T-helper 22 cell (primary cell): ENCODE measurements around the gene SEMA4D.

Experiments used
- DNase-seq: peaks from one replicate; pipeline ENCODE4 v3.0.0-alpha.2; 2020; ENCODE audit warnings: low read depth

Gene SEMA4D

GRCh38 chr9:89444274-89444673, 53.6 kb downstream of the SEMA4D start:
- peak; percentile 51 for DNase-seq

- DNase-seq = no peak
Observed at GRCh38 chr9:89442981-89443814, 54.7 kb downstream of the SEMA4D start.

GRCh38 chr9:89442501-89442978, 55.4 kb downstream of the SEMA4D start:
- no peak for DNase-seq

- no peak for DNase-seq
Observed at GRCh38 chr9:89441986-89442385, 55.9 kb downstream of the SEMA4D start.

GRCh38 chr9:89441655-89441970, 56.3 kb downstream of the SEMA4D start:
- no peak for DNase-seq

GRCh38 chr9:89440951-89441654, 56.8 kb downstream of the SEMA4D start:
- DNase-seq = no peak

- DNase-seq = no peak
Observed at GRCh38 chr9:89440548-89440947, 57.4 kb downstream of the SEMA4D start.

GRCh38 chr9:89440046-89440445, 57.9 kb downstream of the SEMA4D start:
- DNase-seq = no peak

GRCh38 chr9:89439571-89439970, 58.3 kb downstream of the SEMA4D start:
- DNase-seq = no peak

GRCh38 chr9:89438194-89438593, 59.7 kb downstream of the SEMA4D start:
- DNase-seq = no peak

- no peak for DNase-seq
Observed at GRCh38 chr9:89437772-89438171, 60.1 kb downstream of the SEMA4D start.

- DNase-seq = peak; percentile 61
Observed at GRCh38 chr9:89436963-89437625, 60.8 kb downstream of the SEMA4D start.

GRCh38 chr9:89436326-89436725, 61.6 kb downstream of the SEMA4D start:
- no peak for DNase-seq

- no peak for DNase-seq
Observed at GRCh38 chr9:89435071-89435823, 62.7 kb downstream of the SEMA4D start.

GRCh38 chr9:89434636-89435035, 63.3 kb downstream of the SEMA4D start:
- no peak for DNase-seq

GRCh38 chr9:89433826-89434225, 64.1 kb downstream of the SEMA4D start:
- no peak for DNase-seq

GRCh38 chr9:89432986-89433530, 64.9 kb downstream of the SEMA4D start:
- DNase-seq = no peak

- no peak for DNase-seq
Observed at GRCh38 chr9:89431930-89432725, 65.8 kb downstream of the SEMA4D start.

- no peak for DNase-seq
Observed at GRCh38 chr9:89430995-89431394, 66.9 kb downstream of the SEMA4D start.

GRCh38 chr9:89428901-89429890, 68.7 kb downstream of the SEMA4D start:
- DNase-seq = peak; percentile 45
